Fibroblast of lung (primary cell): ENCODE measurements around the gene MGST2. TPM values are rescaled to one million over a fixed set of nuclear protein-coding genes. Genes with fewer than 3 reads are reported as not detected.

Source experiments
- DNase-seq, 2 donors: peaks; one replicate each; pipeline versions ENCODE4 v3.0.0 to v3.0.0-alpha.2; 2010; ENCODE audit warnings: low read depth in 2 of 2
- H2AFZ ChIP-seq: 2 replicates; pipeline ENCODE4 v1.5.1; 2012; ENCODE audit warnings: low read length, control low read depth, inconsistent platforms
- H3K27ac ChIP-seq: 2 replicates; pipeline ENCODE4 v1.5.1; 2011; ENCODE audit warnings: low read length, control low read depth; ENCODE audit not compliant: insufficient read depth
- H3K27me3 ChIP-seq: 2 replicates; pipeline ENCODE4 v1.5.1; 2011; ENCODE audit warnings: mild to moderate bottlenecking, low read length; ENCODE audit not compliant: control insufficient read depth, insufficient read depth
- H3K36me3 ChIP-seq: 2 replicates; pipeline ENCODE4 v1.5.1; 2011; ENCODE audit warnings: low read length; ENCODE audit not compliant: control insufficient read depth, insufficient read depth
- H3K4me1 ChIP-seq: 2 replicates; pipeline ENCODE4 v1.5.1; 2011; ENCODE audit warnings: low read length; ENCODE audit not compliant: control insufficient read depth, insufficient read depth; ENCODE audit errors: extremely low read depth
- H3K4me2 ChIP-seq: 2 replicates; pipeline ENCODE4 v1.5.1; 2011; ENCODE audit warnings: low read length, control low read depth; ENCODE audit not compliant: insufficient read depth; ENCODE audit errors: extremely low read depth
- H3K4me3 ChIP-seq, 4 experiments: fragments of 200-600 bp in 1 of 4; sonication (generic) in 1 of 4; replicated peaks in 1 of 4; 2 replicates each; pipeline ENCODE4 v1.5.1; 2011 to 2016; ENCODE audit warnings: low read length in 4 of 4, low read depth in 3 of 4, mild to moderate bottlenecking in 3 of 4, control low read depth in 2 of 4, inconsistent platforms in 1 of 4, mixed read lengths in 1 of 4; ENCODE audit not compliant: insufficient read depth in 1 of 4; ENCODE audit errors: control extremely low read depth in 1 of 4
- H3K79me2 ChIP-seq: 2 replicates; pipeline ENCODE4 v1.5.1; 2012; ENCODE audit warnings: mild to moderate bottlenecking, low read length, inconsistent platforms; ENCODE audit not compliant: control insufficient read depth, insufficient read depth
- H3K9ac ChIP-seq: 2 replicates; pipeline ENCODE4 v1.5.1; 2011; ENCODE audit warnings: mild to moderate bottlenecking, low read length, control low read depth; ENCODE audit not compliant: insufficient read depth
- H3K9me3 ChIP-seq: 2 replicates; pipeline ENCODE4 v1.5.1; 2012; ENCODE audit warnings: low read depth, low read length; ENCODE audit not compliant: control insufficient read depth, insufficient read depth
- H4K20me1 ChIP-seq: 2 replicates; pipeline ENCODE4 v1.5.1; 2011; ENCODE audit warnings: low read length; ENCODE audit not compliant: control insufficient read depth, insufficient read depth; ENCODE audit errors: extremely low read depth
- CTCF ChIP-seq, 2 donors: IDR thresholded peaks in 1 of 2; conservative IDR thresholded peaks in 1 of 2; 1 replicate in 1 of 2; 2 replicates in 1 of 2; pipeline ENCODE4 v1.5.1; 2011 to 2012; ENCODE audit warnings: low read length in 2 of 2, control low read depth in 1 of 2, inconsistent platforms in 1 of 2, low read depth in 1 of 2, mild to moderate bottlenecking in 1 of 2
- EZH2 ChIP-seq: IDR thresholded peaks from 2 replicates; pipeline ENCODE4 v1.5.1; 2012; ENCODE audit warnings: low read length, control low read depth, mild to moderate bottlenecking; ENCODE audit errors: missing control alignments
- polyA plus RNA-seq, 2 donors: library from polyadenylated mRNA; depleted of rRNA in 1 of 2; stranded (reverse) in 1 of 2; unstranded in 1 of 2; fragments of >200 nt; gene quantifications; 2 replicates each; pipeline ENCODE4 v1.2.1, GENCODE V29; 2011 to 2012; ENCODE audit warnings: missing spikeins in 1 of 2
- total RNA-seq: library from RNA; depleted of rRNA; stranded (reverse); fragments of >200 nt; gene quantifications from 2 replicates; pipeline ENCODE4 v1.2.1, GENCODE V29; 2014

MGST2 gene
- total and polyA plus RNA-seq, 2 donors (not counting 1 experiment from before 2014, with no cell fraction given) = 5.3 to 20.1 TPM

- Histone ChIP-seq H3K9me3 (no peaks in the 10 kb centered on the region), H3K4me2 (no peak overlapping the region), H3K4me3 (no peak overlapping the region), H3K27me3 (peaks cover 2% of the 10 kb centered on the region), H3K9ac (no peak overlapping the region), H3K27ac (no peak overlapping the region), H3K4me1 (peaks cover 7% of the 10 kb centered on the region), H2AFZ (no peak overlapping the region), H4K20me1 (no peaks in the 10 kb centered on the region), H3K36me3 (no peaks in the 10 kb centered on the region), H3K79me2 (no peaks in the 10 kb centered on the region)
- no peak for TF ChIP-seq EZH2
- no peak for TF ChIP-seq CTCF (conservative IDR thresholded peaks at IDR 0.05 in 1 of 2, IDR thresholded peaks at IDR 0.05 in 1 of 2; ENCODE audit: low read depth in 1 of 2, low read length in 2 of 2)
- no peak for DNase-seq
These were observed 3.7 kb downstream of the MGST2 start for GRCh38 chr4:139669335-139669734.

GRCh38 chr4:139669890-139670289, 4.3 kb downstream of the MGST2 start:
- TF ChIP-seq CTCF (conservative IDR thresholded peaks at IDR 0.05 in 1 of 2, IDR thresholded peaks at IDR 0.05 in 1 of 2; ENCODE audit: low read depth in 1 of 2, low read length in 2 of 2) = no peak
- TF ChIP-seq EZH2 = no peak
- no peak for DNase-seq
- Histone ChIP-seq H3K4me1 (peaks cover 7% of the 10 kb centered on the region), H3K9me3 (no peaks in the 10 kb centered on the region), H3K4me2 (no peak overlapping the region), H2AFZ (no peak overlapping the region), H3K36me3 (no peaks in the 10 kb centered on the region), H3K27ac (no peak overlapping the region), H3K27me3 (peaks cover 2% of the 10 kb centered on the region), H3K4me3 (no peak overlapping the region), H4K20me1 (no peaks in the 10 kb centered on the region), H3K9ac (no peak overlapping the region), H3K79me2 (no peaks in the 10 kb centered on the region)

GRCh38 chr4:139670775-139671174, 5.2 kb downstream of the MGST2 start:
- no peaks in the 10 kb centered on the region for H3K9me3 ChIP-seq
- H3K4me2 ChIP-seq = no peak overlapping the region
- peaks cover 4% of the 10 kb centered on the region for H3K4me1 ChIP-seq
- no peak overlapping the region for H3K4me3 ChIP-seq
- no peak overlapping the region for H2AFZ ChIP-seq
- H3K27me3 ChIP-seq = peaks cover 2% of the 10 kb centered on the region
- H3K27ac ChIP-seq = no peak overlapping the region
- no peaks in the 10 kb centered on the region for H3K36me3 ChIP-seq
- H3K9ac ChIP-seq = no peak overlapping the region
- no peaks in the 10 kb centered on the region for H3K79me2 ChIP-seq
- TF ChIP-seq CTCF (conservative IDR thresholded peaks at IDR 0.05 in 1 of 2, IDR thresholded peaks at IDR 0.05 in 1 of 2; ENCODE audit: low read depth in 1 of 2, low read length in 2 of 2) (no peak), EZH2 (no peak)
- H4K20me1 ChIP-seq = no peaks in the 10 kb centered on the region
- DNase-seq = no peak
